GM21360 (cell line): ENCODE measurements around the gene TSPAN33.
"Not testable (repeated sequence)": the region's sequence is repeated elsewhere in the genome, so short reads cannot be mapped to it uniquely, and the experiment has no call there.

Experiments
- ATAC-seq: cut with Tn5 transposase; IDR thresholded peaks from one replicate; pipeline ENCODE4 v1.9.1; 2021; ENCODE audit warnings: mild to moderate bottlenecking, moderate library complexity; ENCODE audit not compliant: unreplicated experiment

Gene TSPAN33, protein sequence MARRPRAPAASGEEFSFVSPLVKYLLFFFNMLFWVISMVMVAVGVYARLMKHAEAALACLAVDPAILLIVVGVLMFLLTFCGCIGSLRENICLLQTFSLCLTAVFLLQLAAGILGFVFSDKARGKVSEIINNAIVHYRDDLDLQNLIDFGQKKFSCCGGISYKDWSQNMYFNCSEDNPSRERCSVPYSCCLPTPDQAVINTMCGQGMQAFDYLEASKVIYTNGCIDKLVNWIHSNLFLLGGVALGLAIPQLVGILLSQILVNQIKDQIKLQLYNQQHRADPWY

GRCh38 chr7:129144095-129144833, at the start of gene TSPAN33:
TSS of gene TSPAN33 (plus strand) at chr7:129144707. CDS start at chr7:129144981, 274 bp downstream.
- peak; percentile 67 for ATAC-seq

DNA sequence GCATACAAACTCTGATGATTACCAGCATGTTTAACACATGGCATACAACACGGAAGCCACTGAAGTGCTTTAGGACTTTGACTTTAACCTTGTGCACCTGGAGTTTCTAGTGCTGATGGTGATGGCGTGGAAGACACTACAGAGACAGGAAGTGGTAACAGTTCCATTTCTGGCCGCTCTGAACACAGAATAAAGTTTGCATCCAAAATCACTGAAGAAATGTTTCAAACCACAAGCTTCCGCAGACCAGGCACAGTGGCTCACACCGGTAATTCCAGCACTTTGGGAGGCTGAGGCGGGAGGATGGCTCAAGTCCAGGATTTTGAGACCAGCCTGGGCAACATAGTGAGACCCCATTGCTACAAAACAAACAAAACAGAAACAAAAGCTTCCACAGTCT, 49.2 kb upstream of the TSPAN33 start:
- peak; percentile 56 for ATAC-seq

- no peak for ATAC-seq
These were observed 46.0 kb upstream of the TSPAN33 start for GRCh38 chr7:129098409-129099084.

- ATAC-seq: no peak
These were observed 43.7 kb upstream of the TSPAN33 start for GRCh38 chr7:129100827-129101166.

DNA sequence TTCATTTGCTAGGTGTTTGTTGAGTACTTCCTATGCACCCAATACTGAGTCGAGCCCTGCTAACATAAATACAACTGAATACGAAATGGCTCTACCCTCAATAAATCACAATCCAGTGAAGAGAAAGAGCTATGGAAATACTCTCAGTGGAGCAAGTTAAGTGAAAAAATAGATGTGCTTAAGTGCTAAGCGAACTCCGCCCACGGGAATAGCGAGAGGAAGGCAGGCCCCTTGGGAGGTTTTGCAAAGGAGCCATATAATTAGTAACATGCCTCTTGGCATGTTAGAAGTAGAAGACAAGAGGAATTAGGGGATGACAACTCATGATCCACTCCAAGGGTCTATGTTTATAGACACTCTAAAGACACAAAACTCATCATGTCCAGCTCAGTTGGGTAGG, 42.8 kb upstream of the TSPAN33 start:
- no peak for ATAC-seq

- no peak for ATAC-seq
These were observed 40.8 kb upstream of the TSPAN33 start for GRCh38 chr7:129103561-129104324.

- no peak for ATAC-seq
These were observed 35.9 kb upstream of the TSPAN33 start for GRCh38 chr7:129108581-129108980.

DNA sequence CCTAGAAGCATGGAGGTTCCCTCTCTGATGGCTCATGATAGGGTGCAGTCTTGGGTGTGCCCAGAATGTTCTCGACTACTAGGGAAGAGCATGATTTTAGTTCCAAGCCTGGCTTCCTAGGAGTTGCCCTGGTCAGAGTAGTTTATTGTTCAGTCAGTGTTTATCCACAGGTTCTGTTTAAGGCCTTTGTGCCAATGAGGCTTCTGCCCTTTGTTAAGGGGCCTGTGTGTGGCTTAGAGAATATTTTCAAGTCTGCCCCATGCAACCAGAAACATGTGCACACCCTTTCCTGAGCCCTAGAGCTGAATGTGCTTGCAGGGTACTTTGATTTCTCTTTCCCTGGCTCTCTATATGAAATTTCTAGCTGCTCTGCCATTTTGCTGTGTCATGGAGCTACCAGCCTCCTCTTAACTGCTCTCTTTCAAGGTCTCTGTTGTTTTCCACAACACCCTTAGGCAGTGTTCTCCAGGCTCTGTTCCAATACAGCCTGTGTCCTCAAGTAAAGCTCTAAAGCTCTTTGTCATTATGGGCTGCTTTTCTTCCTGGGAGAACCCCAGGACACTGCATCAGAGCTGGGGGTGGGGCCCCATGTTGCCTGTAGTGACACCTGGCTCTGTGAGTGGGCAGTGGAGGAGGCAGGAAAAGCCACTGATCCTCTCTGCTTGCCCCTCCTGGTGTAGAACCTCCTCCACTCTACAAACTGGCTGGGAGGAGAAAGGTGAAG, 34.1 kb upstream of the TSPAN33 start:
- ATAC-seq: no peak

GRCh38 chr7:129110982-129111376, 33.5 kb upstream of the TSPAN33 start:
- no peak for ATAC-seq

DNA sequence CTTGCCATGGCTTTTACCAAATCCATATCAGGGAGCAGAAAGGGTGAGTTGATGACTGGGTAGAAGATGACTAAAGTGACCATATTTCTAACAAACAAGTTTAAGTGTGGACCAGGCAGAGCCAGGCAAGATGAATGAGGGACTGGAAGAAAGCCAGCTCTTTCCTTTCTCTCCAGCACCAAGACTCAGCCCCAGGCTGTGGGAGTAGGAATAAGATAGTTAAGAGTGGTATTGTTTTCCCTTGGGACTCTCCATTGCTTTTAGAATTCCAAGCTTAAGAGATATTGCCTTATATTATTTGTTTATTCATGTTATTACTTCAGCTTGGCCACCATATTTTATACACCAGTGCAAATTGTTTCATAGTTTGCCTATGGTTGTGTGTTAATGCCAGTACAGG, 28.8 kb upstream of the TSPAN33 start:
- no peak for ATAC-seq

DNA sequence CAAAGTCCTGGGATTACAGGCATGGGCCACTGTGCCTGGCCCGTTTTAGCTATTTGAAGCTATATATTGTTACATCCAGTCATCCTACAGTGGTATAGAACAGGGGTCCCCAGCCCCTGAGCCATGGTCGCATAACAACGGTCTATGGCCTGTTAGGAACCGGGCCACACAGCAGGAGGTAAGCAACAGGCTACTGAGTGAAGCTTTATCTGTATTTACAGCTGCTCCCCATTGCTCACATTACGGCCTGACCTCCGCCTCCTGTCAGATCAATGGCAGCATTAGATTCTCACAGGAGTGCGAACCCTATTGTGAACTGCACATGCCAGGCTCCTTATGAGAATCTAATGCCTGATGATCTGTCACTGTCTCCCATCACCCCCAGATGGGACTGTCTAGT, 26.3 kb upstream of the TSPAN33 start:
- ATAC-seq: no peak

- no peak for ATAC-seq
These were observed 25.5 kb upstream of the TSPAN33 start for GRCh38 chr7:129118976-129119375.

- not testable (repeated sequence) for ATAC-seq
These were observed 22.9 kb upstream of the TSPAN33 start for GRCh38 chr7:129121501-129122077.

DNA sequence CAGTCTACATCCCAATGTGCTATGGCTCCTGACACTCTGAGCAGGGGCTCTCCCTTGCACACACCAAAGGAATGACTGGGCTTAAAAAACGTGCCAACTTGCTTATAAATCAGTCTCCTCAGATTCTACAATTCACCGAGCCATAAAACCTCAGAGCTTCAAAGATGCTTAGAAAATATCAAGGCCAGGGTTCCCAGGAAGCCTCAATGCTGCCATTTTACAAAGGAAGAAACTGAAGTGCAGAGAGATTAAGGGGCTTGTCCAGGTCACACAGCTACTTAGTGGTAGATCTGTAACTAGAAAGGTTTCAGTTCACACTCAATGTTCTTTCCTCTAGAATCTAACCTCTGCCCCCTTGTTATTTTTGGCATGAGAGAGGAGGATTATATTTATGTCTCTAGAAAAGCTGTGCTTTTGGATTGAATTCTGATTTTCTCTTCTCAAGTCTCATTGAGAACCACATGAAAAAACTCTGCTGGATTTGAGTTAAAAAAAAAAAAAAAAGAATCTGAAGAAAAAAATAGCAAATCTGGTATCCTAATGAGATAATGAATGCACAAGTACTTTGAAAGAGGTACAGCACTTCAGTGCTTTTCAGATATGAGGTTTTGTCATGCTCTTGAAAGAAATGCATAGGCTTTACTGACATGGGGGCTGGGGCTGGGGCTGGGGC, 22.3 kb upstream of the TSPAN33 start:
- peak; percentile 40 for ATAC-seq

GRCh38 chr7:129122751-129123509, 21.6 kb upstream of the TSPAN33 start:
- ATAC-seq: peak; percentile 65

- ATAC-seq: peak; percentile 21
These were observed 21.0 kb upstream of the TSPAN33 start for GRCh38 chr7:129123510-129123857.

GRCh38 chr7:129126314-129126713, 18.2 kb upstream of the TSPAN33 start:
- ATAC-seq: no peak

GRCh38 chr7:129127154-129127553, 17.4 kb upstream of the TSPAN33 start:
- ATAC-seq: no peak

- ATAC-seq: no peak
These were observed 16.9 kb upstream of the TSPAN33 start for GRCh38 chr7:129127601-129128000.
